Measurements from ENCODE around the gene TACC3. TPM values are rescaled to one million over a fixed set of nuclear protein-coding genes. Genes with fewer than 3 reads are reported as not detected.

Gene TACC3
- total RNA-seq, 1 donor from 2014 or later = 15.0 TPM

DNA sequence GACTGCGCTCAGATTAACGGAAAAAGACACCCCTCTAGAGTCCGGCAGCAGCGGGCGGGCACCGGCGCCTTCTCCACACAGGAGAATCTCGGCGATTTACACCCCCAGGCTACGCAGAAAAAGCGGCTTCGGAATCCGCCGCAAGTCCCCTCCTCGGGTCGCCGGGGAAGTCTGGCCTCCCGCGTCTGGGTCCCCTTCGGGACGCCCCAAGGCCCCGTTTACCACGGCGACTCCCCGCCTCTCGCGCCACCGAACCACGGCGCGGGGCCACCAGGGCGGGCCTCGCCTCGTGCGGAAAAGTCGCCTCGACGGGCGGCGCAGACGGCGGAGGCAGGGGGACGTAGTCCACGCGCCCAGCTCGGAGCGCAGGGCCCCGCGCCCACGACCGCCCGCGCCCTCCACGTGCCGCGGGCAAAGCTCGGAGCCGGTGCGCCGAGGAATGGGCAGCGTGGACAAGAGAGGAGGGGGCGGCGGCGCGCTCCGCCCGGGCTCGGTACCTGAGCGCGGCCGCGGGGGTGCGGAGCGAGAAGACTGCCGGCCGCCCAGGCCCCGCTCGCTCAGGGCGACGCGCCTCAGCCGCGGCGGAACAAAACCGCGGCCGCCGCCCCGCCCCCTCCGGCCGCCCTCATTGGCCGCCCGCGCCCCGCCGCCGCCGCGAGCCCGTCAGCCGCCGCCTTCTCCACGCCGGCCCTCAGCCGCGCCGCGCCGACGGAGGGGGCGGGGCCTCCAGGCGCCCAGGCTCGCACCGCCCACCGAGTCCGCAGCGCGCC is 37.4 kb upstream of the TACC3 start, which contains the start of gene FAM53A:
Gene FAM53A, minus strand, starts transcription at position 578 of the 770 bp plus-strand sequence. CDS start 15,572 bp downstream, outside the sequence.
- Mint-ChIP-seq H3K4me3 (ENCODE audit: unreplicated experiment) (peak within 1 kb of the TSS; percentile 91), H3K36me3 (ENCODE audit: low read depth, unreplicated experiment) (no peaks in the 10 kb centered on the region), H3K4me1 (ENCODE audit: low read depth, unreplicated experiment) (no peaks in the 10 kb centered on the region), H3K27ac (ENCODE audit: unreplicated experiment) (peak within 1 kb of the TSS; percentile 84), H3K27me3 (ENCODE audit: low read depth, unreplicated experiment) (no peaks in the 10 kb centered on the region), H3K9me3 (ENCODE audit: unreplicated experiment) (no peaks in the 10 kb centered on the region)
- H3K4me1 ChIP-seq (ENCODE audit: insufficient read depth, low read length) = peaks cover 12% of the 10 kb centered on the region
- H3K27ac ChIP-seq (ENCODE audit: low read depth, low read length) = peak within 1 kb of the TSS; percentile 64
- H2AFZ ChIP-seq (ENCODE audit: low read depth, low read length) = peak within 1 kb of the TSS; percentile 80
- H3K9me3 ChIP-seq (ENCODE audit: insufficient read depth, low read depth, low read length) = no peaks in the 10 kb centered on the region
- peak within 1 kb of the TSS; percentile 66 for H3K4me3 ChIP-seq (ENCODE audit: insufficient read depth, low read depth, low read length)
- DNase-seq (ENCODE audit: low read depth) (peak; percentile 44), FAIRE-seq (no peak)
- peak within 1 kb of the TSS; percentile 83 for H3K9ac ChIP-seq (ENCODE audit: low read length)
- H3K4me2 ChIP-seq (ENCODE audit: low read length) = peak within 1 kb of the TSS; percentile 90
- no peak for TF ChIP-seq EZH2 (IDR thresholded peaks at IDR 0.05; ENCODE audit: insufficient read depth, low read length)
- TF ChIP-seq, protein P1, sequence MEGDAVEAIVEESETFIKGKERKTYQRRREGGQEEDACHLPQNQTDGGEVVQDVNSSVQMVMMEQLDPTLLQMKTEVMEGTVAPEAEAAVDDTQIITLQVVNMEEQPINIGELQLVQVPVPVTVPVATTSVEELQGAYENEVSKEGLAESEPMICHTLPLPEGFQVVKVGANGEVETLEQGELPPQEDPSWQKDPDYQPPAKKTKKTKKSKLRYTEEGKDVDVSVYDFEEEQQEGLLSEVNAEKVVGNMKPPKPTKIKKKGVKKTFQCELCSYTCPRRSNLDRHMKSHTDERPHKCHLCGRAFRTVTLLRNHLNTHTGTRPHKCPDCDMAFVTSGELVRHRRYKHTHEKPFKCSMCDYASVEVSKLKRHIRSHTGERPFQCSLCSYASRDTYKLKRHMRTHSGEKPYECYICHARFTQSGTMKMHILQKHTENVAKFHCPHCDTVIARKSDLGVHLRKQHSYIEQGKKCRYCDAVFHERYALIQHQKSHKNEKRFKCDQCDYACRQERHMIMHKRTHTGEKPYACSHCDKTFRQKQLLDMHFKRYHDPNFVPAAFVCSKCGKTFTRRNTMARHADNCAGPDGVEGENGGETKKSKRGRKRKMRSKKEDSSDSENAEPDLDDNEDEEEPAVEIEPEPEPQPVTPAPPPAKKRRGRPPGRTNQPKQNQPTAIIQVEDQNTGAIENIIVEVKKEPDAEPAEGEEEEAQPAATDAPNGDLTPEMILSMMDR (IDR thresholded peaks at IDR 0.05; ENCODE audit: insufficient read depth, low read depth, low read length) = no peak
- H3K36me3 ChIP-seq (ENCODE audit: insufficient read depth, low read length) = no peaks in the 10 kb centered on the region
- H3K79me2 ChIP-seq (ENCODE audit: insufficient read depth, low read length) = no peaks in the 10 kb centered on the region
- H3K27me3 ChIP-seq (ENCODE audit: insufficient read depth, low read length) = no peaks in the 10 kb centered on the region
- H4K20me1 ChIP-seq (ENCODE audit: insufficient read depth, low read length) = no peaks in the 10 kb centered on the region

DNA sequence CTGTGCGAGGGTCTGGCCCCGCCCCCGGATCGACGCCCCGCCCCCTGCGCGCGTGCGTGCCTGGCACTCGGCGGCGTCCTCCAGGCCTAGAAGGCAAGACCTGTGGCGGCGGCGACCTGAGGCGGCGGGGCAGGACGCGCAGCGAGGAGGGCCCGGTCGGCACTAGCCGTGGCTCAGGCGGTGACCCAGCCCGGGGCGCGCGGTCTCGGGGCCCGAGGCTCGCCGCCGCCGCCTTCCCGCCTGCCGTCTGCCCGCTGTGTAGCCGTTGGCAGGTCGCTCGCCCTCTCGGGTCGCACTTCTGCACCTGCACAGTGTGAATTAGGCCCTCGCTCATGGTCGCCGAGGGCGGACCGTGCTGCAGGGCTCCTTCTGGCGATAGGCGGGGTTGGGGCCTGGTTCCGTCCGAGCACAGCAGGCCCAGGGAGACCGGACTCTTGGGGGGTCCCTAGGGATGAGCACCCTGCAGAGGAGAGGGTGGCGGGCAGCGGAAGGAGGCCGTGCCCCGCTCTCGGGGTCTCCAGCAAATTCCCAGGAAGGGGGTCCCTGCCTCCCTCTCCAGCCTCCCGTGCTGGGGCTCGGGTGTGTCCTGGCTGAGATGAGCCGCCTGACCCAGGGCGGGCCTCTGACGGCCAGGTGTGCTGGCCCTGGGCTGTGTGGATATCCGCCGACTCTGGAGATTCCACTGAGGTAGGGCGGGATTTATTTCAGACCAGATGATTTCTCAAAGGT is 36.7 kb upstream of the TACC3 start:
- Histone ChIP-seq H2AFZ (ENCODE audit: low read depth, low read length) (peak overlapping the region; percentile 80), H3K27ac (ENCODE audit: low read depth, low read length) (no peak overlapping the region), H3K79me2 (ENCODE audit: insufficient read depth, low read length) (no peaks in the 10 kb centered on the region), H3K9me3 (ENCODE audit: insufficient read depth, low read depth, low read length) (no peaks in the 10 kb centered on the region), H3K4me2 (ENCODE audit: low read length) (peak overlapping the region; percentile 77), H4K20me1 (ENCODE audit: insufficient read depth, low read length) (no peaks in the 10 kb centered on the region), H3K4me1 (ENCODE audit: insufficient read depth, low read length) (peaks cover 12% of the 10 kb centered on the region), H3K27me3 (ENCODE audit: insufficient read depth, low read length) (no peaks in the 10 kb centered on the region), H3K36me3 (ENCODE audit: insufficient read depth, low read length) (no peaks in the 10 kb centered on the region), H3K9ac (ENCODE audit: low read length) (peak overlapping the region; percentile 58), H3K4me3 (ENCODE audit: insufficient read depth, low read depth, low read length) (peak overlapping the region; percentile 42)
- Mint-ChIP-seq H3K27me3 (ENCODE audit: low read depth, unreplicated experiment) (no peaks in the 10 kb centered on the region), H3K27ac (ENCODE audit: unreplicated experiment) (no peak overlapping the region), H3K4me1 (ENCODE audit: low read depth, unreplicated experiment) (no peaks in the 10 kb centered on the region), H3K9me3 (ENCODE audit: unreplicated experiment) (no peaks in the 10 kb centered on the region), H3K36me3 (ENCODE audit: low read depth, unreplicated experiment) (peaks cover 2% of the 10 kb centered on the region), H3K4me3 (ENCODE audit: unreplicated experiment) (peak overlapping the region; percentile 73)
- no peak for TF ChIP-seq EZH2 (IDR thresholded peaks at IDR 0.05; ENCODE audit: insufficient read depth, low read length)
- no peak for DNase-seq (ENCODE audit: low read depth)
- no peak for FAIRE-seq

DNA sequence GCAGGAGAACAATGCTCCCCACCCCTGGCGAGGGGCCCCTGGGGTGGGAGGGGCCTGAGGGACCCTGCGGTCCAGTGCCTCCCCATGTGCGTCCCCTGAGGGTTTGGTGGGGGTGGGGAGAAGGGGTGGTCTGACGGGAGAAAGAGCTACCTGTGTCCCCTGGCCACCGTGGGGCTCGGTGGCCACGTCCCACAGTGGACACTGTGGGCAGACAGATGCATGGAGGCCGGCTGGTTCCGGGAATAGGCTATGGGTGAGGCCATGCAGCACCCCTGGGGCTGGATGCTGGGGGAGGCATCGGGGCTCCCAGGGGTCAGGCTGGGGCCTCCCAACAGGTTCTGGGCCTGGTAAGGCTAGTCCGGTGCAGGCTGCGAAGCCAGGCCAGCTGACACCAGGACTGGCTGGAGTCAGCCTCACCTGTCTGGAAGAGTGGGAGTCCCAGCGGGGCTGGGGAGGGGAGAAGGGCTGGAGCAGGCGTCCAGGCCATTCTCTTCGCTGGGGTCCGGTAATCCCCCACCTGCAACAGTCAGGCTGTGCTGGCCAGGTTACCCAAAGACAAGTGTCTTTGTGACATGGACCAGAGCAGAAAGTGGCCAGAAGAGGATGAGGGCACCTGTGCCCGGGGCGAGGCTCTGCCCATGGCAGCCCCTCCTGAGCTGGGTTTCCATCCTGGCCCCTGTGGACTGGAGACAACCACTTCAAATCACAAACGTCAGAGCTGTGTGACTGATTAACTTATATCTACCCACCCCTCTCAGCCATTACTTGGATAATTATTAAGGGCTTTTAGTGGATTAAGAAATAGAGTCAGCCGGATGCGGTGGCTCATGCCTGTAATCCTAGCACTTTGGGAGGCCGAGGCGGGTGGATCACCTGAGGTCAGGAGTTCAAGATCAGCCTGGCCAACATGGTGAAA is 35.8 kb upstream of the TACC3 start:
- Histone ChIP-seq H3K27me3 (ENCODE audit: insufficient read depth, low read length) (no peaks in the 10 kb centered on the region), H3K4me1 (ENCODE audit: insufficient read depth, low read length) (peaks cover 12% of the 10 kb centered on the region), H3K9ac (ENCODE audit: low read length) (no peak overlapping the region), H3K9me3 (ENCODE audit: insufficient read depth, low read depth, low read length) (no peaks in the 10 kb centered on the region), H3K27ac (ENCODE audit: low read depth, low read length) (no peak overlapping the region), H3K4me2 (ENCODE audit: low read length) (no peak overlapping the region), H3K4me3 (ENCODE audit: insufficient read depth, low read depth, low read length) (no peak overlapping the region), H3K36me3 (ENCODE audit: insufficient read depth, low read length) (no peaks in the 10 kb centered on the region), H4K20me1 (ENCODE audit: insufficient read depth, low read length) (no peaks in the 10 kb centered on the region), H3K79me2 (ENCODE audit: insufficient read depth, low read length) (no peaks in the 10 kb centered on the region), H2AFZ (ENCODE audit: low read depth, low read length) (no peak overlapping the region)
- TF ChIP-seq EZH2 (IDR thresholded peaks at IDR 0.05; ENCODE audit: insufficient read depth, low read length) = no peak
- TF ChIP-seq, protein P1 (IDR thresholded peaks at IDR 0.05; ENCODE audit: insufficient read depth, low read depth, low read length) = no peak
- Mint-ChIP-seq H3K9me3 (ENCODE audit: unreplicated experiment) (no peaks in the 10 kb centered on the region), H3K36me3 (ENCODE audit: low read depth, unreplicated experiment) (peaks cover 4% of the 10 kb centered on the region), H3K4me1 (ENCODE audit: low read depth, unreplicated experiment) (no peaks in the 10 kb centered on the region), H3K27ac (ENCODE audit: unreplicated experiment) (no peak overlapping the region), H3K4me3 (ENCODE audit: unreplicated experiment) (no peak overlapping the region), H3K27me3 (ENCODE audit: low read depth, unreplicated experiment) (no peaks in the 10 kb centered on the region)
- FAIRE-seq = no peak
- no peak for DNase-seq (ENCODE audit: low read depth)

Measured in astrocyte (in vitro differentiated cells and primary cell).